ENCODE measurements around the gene TBC1D22B. TPM values are rescaled to one million over a fixed set of nuclear protein-coding genes. Genes with fewer than 3 reads are reported as not detected.

TBC1D22B gene
- total and polyA plus RNA-seq, 7 donors = 6.1 to 10.8 (median 7.2) TPM

DNA sequence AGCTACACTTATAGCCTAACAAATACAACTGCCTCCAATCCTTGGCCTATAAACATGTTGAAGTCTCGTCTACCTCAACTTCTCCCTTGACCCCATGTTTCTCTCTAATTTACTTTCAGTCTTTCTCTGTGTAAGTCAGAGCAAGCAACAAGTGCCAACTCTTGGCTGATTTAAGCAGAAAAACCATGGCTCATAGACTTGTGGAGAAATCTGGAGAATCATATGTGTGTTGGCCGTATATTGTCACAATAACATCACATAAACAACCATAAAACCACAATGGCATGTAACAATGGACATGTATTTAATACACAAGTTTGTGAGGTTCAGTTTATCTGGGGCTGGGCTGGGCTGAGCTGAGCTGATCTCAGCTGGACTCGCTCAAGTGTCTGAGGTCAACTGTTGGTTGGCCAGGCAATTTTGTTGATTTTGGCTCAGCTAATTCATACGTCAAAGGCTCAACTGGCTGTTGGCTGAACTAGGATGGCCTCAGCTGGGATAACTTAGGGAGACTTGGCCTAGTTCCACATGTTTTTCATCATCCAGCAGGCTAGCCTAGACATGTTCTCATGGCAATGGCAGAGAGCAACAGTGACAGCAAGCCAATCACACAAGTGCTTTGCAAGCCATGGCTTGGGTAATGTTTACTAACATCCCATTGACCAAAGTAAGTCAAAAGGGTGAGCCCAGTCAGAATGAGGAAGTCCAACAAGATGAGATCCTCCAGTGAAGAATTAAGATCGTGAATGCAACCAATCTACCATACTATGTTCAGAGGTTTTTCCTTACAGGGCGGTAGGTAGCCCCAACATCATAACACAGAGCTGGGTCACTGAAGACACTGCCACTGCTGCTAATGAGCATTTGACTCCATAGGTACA, 12.9 kb upstream of the TBC1D22B start:
- Histone ChIP-seq H3K4me3 (no peak overlapping the region), H3K9me3 (no peaks in the 10 kb centered on the region), H3K27me3 (no peaks in the 10 kb centered on the region), H3K4me1 (peaks cover 0 to 52% (median 42%) of the 10 kb centered on the region in 4 donors), H3K27ac (peak overlapping the region; percentile 65 to 81 (median 80)), H3K36me3 (no peaks in the 10 kb centered on the region)
- DNase-seq = peak; percentile 94
- 28 to 63% methylated on average over 6 of the region's 6 CpGs for WGBS, 2 donors
- TF ChIP-seq POLR2A (IDR thresholded peaks at IDR 0.05) (no peak), POLR2AphosphoS5 (IDR thresholded peaks at IDR 0.05) (peak; percentile 78 to 86 (median 82)), EP300 (IDR thresholded peaks at IDR 0.05) (peak; percentile 3 to 82 (median 40))
- TF ChIP-seq, protein P1, sequence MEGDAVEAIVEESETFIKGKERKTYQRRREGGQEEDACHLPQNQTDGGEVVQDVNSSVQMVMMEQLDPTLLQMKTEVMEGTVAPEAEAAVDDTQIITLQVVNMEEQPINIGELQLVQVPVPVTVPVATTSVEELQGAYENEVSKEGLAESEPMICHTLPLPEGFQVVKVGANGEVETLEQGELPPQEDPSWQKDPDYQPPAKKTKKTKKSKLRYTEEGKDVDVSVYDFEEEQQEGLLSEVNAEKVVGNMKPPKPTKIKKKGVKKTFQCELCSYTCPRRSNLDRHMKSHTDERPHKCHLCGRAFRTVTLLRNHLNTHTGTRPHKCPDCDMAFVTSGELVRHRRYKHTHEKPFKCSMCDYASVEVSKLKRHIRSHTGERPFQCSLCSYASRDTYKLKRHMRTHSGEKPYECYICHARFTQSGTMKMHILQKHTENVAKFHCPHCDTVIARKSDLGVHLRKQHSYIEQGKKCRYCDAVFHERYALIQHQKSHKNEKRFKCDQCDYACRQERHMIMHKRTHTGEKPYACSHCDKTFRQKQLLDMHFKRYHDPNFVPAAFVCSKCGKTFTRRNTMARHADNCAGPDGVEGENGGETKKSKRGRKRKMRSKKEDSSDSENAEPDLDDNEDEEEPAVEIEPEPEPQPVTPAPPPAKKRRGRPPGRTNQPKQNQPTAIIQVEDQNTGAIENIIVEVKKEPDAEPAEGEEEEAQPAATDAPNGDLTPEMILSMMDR (IDR thresholded peaks at IDR 0.05) = no peak
- intact Hi-C loops (cut with DNase I) = no loop called here

DNA sequence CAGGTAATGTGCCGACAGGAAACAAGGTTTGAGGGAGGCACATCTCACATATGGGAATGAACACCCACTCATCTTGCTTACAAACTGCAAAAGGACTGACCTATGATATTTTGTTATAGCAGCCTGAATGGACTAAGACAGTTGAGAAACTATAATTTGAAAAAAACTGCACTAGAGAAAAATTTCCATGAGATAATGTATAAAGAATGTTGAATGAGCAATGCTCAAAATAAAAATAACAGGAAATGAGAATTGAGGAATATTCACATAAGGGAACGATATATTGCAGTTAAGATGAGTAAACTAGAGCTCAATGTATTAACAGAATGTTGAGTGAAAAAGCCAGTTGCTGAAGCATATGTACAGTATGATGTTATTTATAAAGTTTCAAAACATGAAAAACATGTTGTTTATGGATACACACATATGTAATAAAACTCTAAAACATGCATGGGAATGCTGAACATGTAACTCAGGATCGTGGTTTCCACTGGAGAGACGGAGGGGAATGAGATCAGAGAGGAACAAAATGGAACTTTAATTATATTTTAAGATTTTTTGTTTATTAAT, 6.3 kb upstream of the TBC1D22B start:
- WGBS, 2 donors = 83 to 88% methylated on average over 4 of the region's 4 CpGs
- no peaks in the 10 kb centered on the region for H3K4me1 ChIP-seq
- intact Hi-C loops (cut with DNase I) = no loop called here
- no peak overlapping the region for H3K27ac ChIP-seq
- H3K4me3 ChIP-seq = no peak overlapping the region
- TF ChIP-seq EP300 (IDR thresholded peaks at IDR 0.05) (no peak), POLR2AphosphoS5 (IDR thresholded peaks at IDR 0.05) (no peak), POLR2A (IDR thresholded peaks at IDR 0.05) (no peak)
- TF ChIP-seq, protein P1 (IDR thresholded peaks at IDR 0.05) = no peak
- no peak for DNase-seq
- H3K27me3 ChIP-seq = no peaks in the 10 kb centered on the region
- no peaks in the 10 kb centered on the region for H3K9me3 ChIP-seq
- H3K36me3 ChIP-seq = no peaks in the 10 kb centered on the region

DNA sequence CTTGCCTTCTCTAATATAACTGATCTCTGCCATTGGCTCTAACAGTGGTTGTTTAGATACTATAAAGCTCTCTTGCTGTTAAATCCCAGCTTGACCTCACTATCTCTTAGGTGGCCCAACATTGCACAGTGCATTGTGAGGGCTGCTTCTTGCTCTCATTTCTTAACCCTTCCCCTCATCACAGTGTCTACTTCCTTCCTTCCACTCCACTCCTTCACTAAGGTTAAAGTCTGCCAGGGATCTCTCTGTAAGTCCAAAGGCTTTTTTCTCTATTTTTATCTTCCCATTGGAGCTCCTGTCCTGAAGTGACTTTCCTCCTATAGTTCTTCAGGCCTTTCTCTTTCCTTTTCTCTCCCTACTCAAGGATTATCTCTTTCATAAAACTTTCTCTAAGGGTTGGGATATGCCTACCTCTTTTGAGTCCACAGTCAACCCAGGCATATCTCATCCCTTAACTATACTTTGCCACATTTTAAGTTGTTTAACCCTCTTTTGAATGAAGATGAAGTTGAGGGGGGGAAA, 4.0 kb upstream of the TBC1D22B start:
- Histone ChIP-seq H3K27ac (no peak overlapping the region), H3K4me3 (no peak overlapping the region), H3K4me1 (peaks cover 0 to 12% (median 11%) of the 10 kb centered on the region in 4 donors), H3K36me3 (no peaks in the 10 kb centered on the region), H3K9me3 (no peaks in the 10 kb centered on the region), H3K27me3 (no peaks in the 10 kb centered on the region)
- intact Hi-C loops (cut with DNase I) = no loop called here
- TF ChIP-seq POLR2A (IDR thresholded peaks at IDR 0.05) (no peak), EP300 (IDR thresholded peaks at IDR 0.05) (no peak), POLR2AphosphoS5 (IDR thresholded peaks at IDR 0.05) (no peak)
- TF ChIP-seq, protein P1 (IDR thresholded peaks at IDR 0.05) = no peak
- DNase-seq = no peak

DNA sequence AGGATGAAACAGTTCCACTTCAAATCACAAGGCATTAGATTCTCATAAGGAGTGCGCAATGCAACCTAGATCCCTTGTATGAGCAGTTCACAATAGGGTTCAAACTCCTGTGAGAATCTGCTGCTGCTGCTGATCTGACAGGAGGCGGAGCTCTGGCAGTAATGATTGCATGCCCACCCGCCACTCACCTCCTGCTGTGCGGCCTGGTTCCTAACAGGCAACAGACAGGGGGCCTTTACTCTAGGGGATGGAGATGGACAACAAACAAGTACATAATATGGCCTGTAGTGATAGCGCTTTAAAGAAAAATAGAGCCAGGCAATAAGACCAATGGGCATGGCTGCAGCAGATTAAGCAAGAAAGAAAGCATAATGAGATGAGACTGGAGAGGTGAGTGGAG, 2.7 kb upstream of the TBC1D22B start:
- TF ChIP-seq, protein P1 (IDR thresholded peaks at IDR 0.05) = no peak
- no peak for TF ChIP-seq EP300 (IDR thresholded peaks at IDR 0.05)
- no peak for TF ChIP-seq POLR2A (IDR thresholded peaks at IDR 0.05)
- no peak for TF ChIP-seq POLR2AphosphoS5 (IDR thresholded peaks at IDR 0.05)
- no peaks in the 10 kb centered on the region for H3K9me3 ChIP-seq
- no peak for DNase-seq
- intact Hi-C loops (cut with DNase I) = no loop called here
- no peaks in the 10 kb centered on the region for H3K36me3 ChIP-seq
- H3K4me3 ChIP-seq = no peak overlapping the region
- WGBS, 2 donors = 96 to 98% methylated on average over 5 of the region's 5 CpGs
- H3K27ac ChIP-seq = no peak overlapping the region
- H3K27me3 ChIP-seq = no peaks in the 10 kb centered on the region
- H3K4me1 ChIP-seq = peaks cover 0 to 23% (median 19%) of the 10 kb centered on the region in 4 donors
